Measurements from ENCODE around the gene DOCK1.

Gene DOCK1

GRCh38 chr10:127427926-127428325 is 522.7 kb downstream of the DOCK1 start:
- WGBS, 2 experiments = 93 to 95% methylated on average over 6 of the region's 6 CpGs

GRCh38 chr10:127428385-127428980 is 523.3 kb downstream of the DOCK1 start:
- Histone ChIP-seq H3K27ac (ENCODE audit: insufficient read depth, low read depth, low read length, poor library complexity, severe bottlenecking) (no peak overlapping the region), H3K9me3 (ENCODE audit: control insufficient read depth, low read length) (no peaks in the 10 kb centered on the region), H3K27me3 (ENCODE audit: control insufficient read depth, insufficient read depth, low read length, poor library complexity, severe bottlenecking) (no peaks in the 10 kb centered on the region), H3K36me3 (ENCODE audit: control insufficient read depth, insufficient read depth, low read length) (peaks cover 16% of the 10 kb centered on the region), H3K4me3 (ENCODE audit: insufficient read depth, low read depth, low read length) (no peak overlapping the region), H3K4me1 (ENCODE audit: control insufficient read depth, insufficient read depth, low read length) (no peaks in the 10 kb centered on the region)
- 90 to 93% methylated on average over 18 of the region's 18 CpGs for WGBS, 2 experiments

More at GRCh38 chr10:127427926-127428325, 522.7 kb downstream of the DOCK1 start:
- peaks cover 14% of the 10 kb centered on the region for H3K36me3 ChIP-seq (ENCODE audit: control insufficient read depth, insufficient read depth, low read length)
- no peak overlapping the region for H3K27ac ChIP-seq (ENCODE audit: insufficient read depth, low read depth, low read length, poor library complexity, severe bottlenecking)
- H3K9me3 ChIP-seq (ENCODE audit: control insufficient read depth, low read length) = no peaks in the 10 kb centered on the region
- H3K4me1 ChIP-seq (ENCODE audit: control insufficient read depth, insufficient read depth, low read length) = no peaks in the 10 kb centered on the region
- no peak overlapping the region for H3K4me3 ChIP-seq (ENCODE audit: insufficient read depth, low read depth, low read length)
- H3K27me3 ChIP-seq (ENCODE audit: control insufficient read depth, insufficient read depth, low read length, poor library complexity, severe bottlenecking) = no peaks in the 10 kb centered on the region

GRCh38 chr10:127429601-127430312 is 524.5 kb downstream of the DOCK1 start:
- no peaks in the 10 kb centered on the region for H3K4me1 ChIP-seq (ENCODE audit: control insufficient read depth, insufficient read depth, low read length)
- no peaks in the 10 kb centered on the region for H3K27me3 ChIP-seq (ENCODE audit: control insufficient read depth, insufficient read depth, low read length, poor library complexity, severe bottlenecking)
- peaks cover 19% of the 10 kb centered on the region for H3K36me3 ChIP-seq (ENCODE audit: control insufficient read depth, insufficient read depth, low read length)
- H3K9me3 ChIP-seq (ENCODE audit: control insufficient read depth, low read length) = no peaks in the 10 kb centered on the region
- no peak overlapping the region for H3K4me3 ChIP-seq (ENCODE audit: insufficient read depth, low read depth, low read length)
- WGBS, 2 experiments = 95% methylated on average over 18 to 19 of the region's 19 CpGs
- no peak overlapping the region for H3K27ac ChIP-seq (ENCODE audit: insufficient read depth, low read depth, low read length, poor library complexity, severe bottlenecking)

- no peaks in the 10 kb centered on the region for H3K27me3 ChIP-seq (ENCODE audit: control insufficient read depth, insufficient read depth, low read length, poor library complexity, severe bottlenecking)
- H3K27ac ChIP-seq (ENCODE audit: insufficient read depth, low read depth, low read length, poor library complexity, severe bottlenecking) = no peak overlapping the region
- H3K4me1 ChIP-seq (ENCODE audit: control insufficient read depth, insufficient read depth, low read length) = no peaks in the 10 kb centered on the region
- H3K9me3 ChIP-seq (ENCODE audit: control insufficient read depth, low read length) = no peaks in the 10 kb centered on the region
- H3K36me3 ChIP-seq (ENCODE audit: control insufficient read depth, insufficient read depth, low read length) = peaks cover 13% of the 10 kb centered on the region
- no peak overlapping the region for H3K4me3 ChIP-seq (ENCODE audit: insufficient read depth, low read depth, low read length)
- 95 to 96% methylated on average over 8 of the region's 8 CpGs for WGBS, 2 experiments
Measured at GRCh38 chr10:127431525-127431924, 526.3 kb downstream of the DOCK1 start.

GRCh38 chr10:127434006-127434405 is 528.8 kb downstream of the DOCK1 start:
- Histone ChIP-seq H3K9me3 (ENCODE audit: control insufficient read depth, low read length) (no peaks in the 10 kb centered on the region), H3K27ac (ENCODE audit: insufficient read depth, low read depth, low read length, poor library complexity, severe bottlenecking) (no peak overlapping the region), H3K27me3 (ENCODE audit: control insufficient read depth, insufficient read depth, low read length, poor library complexity, severe bottlenecking) (no peaks in the 10 kb centered on the region), H3K4me1 (ENCODE audit: control insufficient read depth, insufficient read depth, low read length) (no peaks in the 10 kb centered on the region), H3K4me3 (ENCODE audit: insufficient read depth, low read depth, low read length) (no peak overlapping the region), H3K36me3 (ENCODE audit: control insufficient read depth, insufficient read depth, low read length) (peaks cover 8% of the 10 kb centered on the region)
- WGBS, 2 experiments = 92 to 93% methylated on average over 2 of the region's 2 CpGs

GRCh38 chr10:127435246-127435645 is 530.0 kb downstream of the DOCK1 start:
- Histone ChIP-seq H3K4me3 (ENCODE audit: insufficient read depth, low read depth, low read length) (no peak overlapping the region), H3K27me3 (ENCODE audit: control insufficient read depth, insufficient read depth, low read length, poor library complexity, severe bottlenecking) (no peaks in the 10 kb centered on the region), H3K4me1 (ENCODE audit: control insufficient read depth, insufficient read depth, low read length) (no peaks in the 10 kb centered on the region), H3K9me3 (ENCODE audit: control insufficient read depth, low read length) (no peaks in the 10 kb centered on the region), H3K27ac (ENCODE audit: insufficient read depth, low read depth, low read length, poor library complexity, severe bottlenecking) (no peak overlapping the region), H3K36me3 (ENCODE audit: control insufficient read depth, insufficient read depth, low read length) (peaks cover 8% of the 10 kb centered on the region)
- 91 to 95% methylated on average over 6 to 7 of the region's 7 CpGs for WGBS, 2 experiments

GRCh38 chr10:127440371-127440770 is 535.1 kb downstream of the DOCK1 start:
- no peaks in the 10 kb centered on the region for H3K9me3 ChIP-seq (ENCODE audit: control insufficient read depth, low read length)
- H3K4me3 ChIP-seq (ENCODE audit: insufficient read depth, low read depth, low read length) = no peak overlapping the region
- 96 to 97% methylated on average over 11 of the region's 11 CpGs for WGBS, 2 experiments
- H3K27me3 ChIP-seq (ENCODE audit: control insufficient read depth, insufficient read depth, low read length, poor library complexity, severe bottlenecking) = no peaks in the 10 kb centered on the region
- no peak overlapping the region for H3K27ac ChIP-seq (ENCODE audit: insufficient read depth, low read depth, low read length, poor library complexity, severe bottlenecking)
- H3K4me1 ChIP-seq (ENCODE audit: control insufficient read depth, insufficient read depth, low read length) = no peaks in the 10 kb centered on the region
- H3K36me3 ChIP-seq (ENCODE audit: control insufficient read depth, insufficient read depth, low read length) = peaks cover 11% of the 10 kb centered on the region

- peaks cover 11% of the 10 kb centered on the region for H3K36me3 ChIP-seq (ENCODE audit: control insufficient read depth, insufficient read depth, low read length)
- no peaks in the 10 kb centered on the region for H3K9me3 ChIP-seq (ENCODE audit: control insufficient read depth, low read length)
- WGBS, 2 experiments = 60 to 61% methylated on average over 16 of the region's 16 CpGs
- H3K27me3 ChIP-seq (ENCODE audit: control insufficient read depth, insufficient read depth, low read length, poor library complexity, severe bottlenecking) = no peaks in the 10 kb centered on the region
- H3K4me3 ChIP-seq (ENCODE audit: insufficient read depth, low read depth, low read length) = no peak overlapping the region
- no peaks in the 10 kb centered on the region for H3K4me1 ChIP-seq (ENCODE audit: control insufficient read depth, insufficient read depth, low read length)
- H3K27ac ChIP-seq (ENCODE audit: insufficient read depth, low read depth, low read length, poor library complexity, severe bottlenecking) = no peak overlapping the region
Measured at GRCh38 chr10:127441350-127442219, 536.4 kb downstream of the DOCK1 start.

GRCh38 chr10:127442220-127442525 is 536.9 kb downstream of the DOCK1 start:
- Histone ChIP-seq H3K27ac (ENCODE audit: insufficient read depth, low read depth, low read length, poor library complexity, severe bottlenecking) (peak overlapping the region; percentile 36), H3K27me3 (ENCODE audit: control insufficient read depth, insufficient read depth, low read length, poor library complexity, severe bottlenecking) (no peaks in the 10 kb centered on the region), H3K9me3 (ENCODE audit: control insufficient read depth, low read length) (no peaks in the 10 kb centered on the region), H3K4me3 (ENCODE audit: insufficient read depth, low read depth, low read length) (no peak overlapping the region), H3K36me3 (ENCODE audit: control insufficient read depth, insufficient read depth, low read length) (peaks cover 11% of the 10 kb centered on the region), H3K4me1 (ENCODE audit: control insufficient read depth, insufficient read depth, low read length) (no peaks in the 10 kb centered on the region)
- 91 to 92% methylated on average over 5 of the region's 5 CpGs for WGBS, 2 experiments

GRCh38 chr10:127444155-127444554 is 538.9 kb downstream of the DOCK1 start:
- peaks cover 11% of the 10 kb centered on the region for H3K36me3 ChIP-seq (ENCODE audit: control insufficient read depth, insufficient read depth, low read length)
- no peaks in the 10 kb centered on the region for H3K27me3 ChIP-seq (ENCODE audit: control insufficient read depth, insufficient read depth, low read length, poor library complexity, severe bottlenecking)
- no peak overlapping the region for H3K27ac ChIP-seq (ENCODE audit: insufficient read depth, low read depth, low read length, poor library complexity, severe bottlenecking)
- no peaks in the 10 kb centered on the region for H3K4me1 ChIP-seq (ENCODE audit: control insufficient read depth, insufficient read depth, low read length)
- no peak overlapping the region for H3K4me3 ChIP-seq (ENCODE audit: insufficient read depth, low read depth, low read length)
- H3K9me3 ChIP-seq (ENCODE audit: control insufficient read depth, low read length) = no peaks in the 10 kb centered on the region
- WGBS, 2 experiments = 96 to 98% methylated on average over 13 of the region's 13 CpGs

Measured in ectodermal cell (in vitro differentiated cells).